GM21619 (cell line): Measurements from ENCODE around the gene PPFIA2.

Experiments
- ATAC-seq: cut with Tn5 transposase; IDR thresholded peaks from one replicate; pipeline ENCODE4 v1.9.1; 2021; ENCODE audit not compliant: unreplicated experiment

PPFIA2 gene

DNA sequence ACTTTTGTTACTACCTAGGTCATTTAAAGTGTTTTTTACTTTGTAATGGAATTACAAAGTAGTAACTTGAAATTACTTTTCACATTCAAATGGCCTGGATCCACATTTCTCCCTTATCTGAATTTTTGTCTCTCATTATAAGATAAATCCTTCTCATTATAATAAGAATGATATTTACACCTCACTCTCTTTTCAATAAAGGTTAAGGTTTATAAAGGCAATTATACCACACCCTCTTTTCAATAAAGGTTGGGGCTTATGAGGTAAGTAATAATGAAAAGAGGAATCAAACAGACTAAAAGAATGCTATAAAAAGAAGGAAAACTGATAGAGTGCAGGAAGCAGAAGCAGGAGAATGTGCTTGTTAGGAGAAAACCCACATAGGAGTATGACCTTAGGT is 470.5 kb downstream of the PPFIA2 start:
- no peak for ATAC-seq

DNA sequence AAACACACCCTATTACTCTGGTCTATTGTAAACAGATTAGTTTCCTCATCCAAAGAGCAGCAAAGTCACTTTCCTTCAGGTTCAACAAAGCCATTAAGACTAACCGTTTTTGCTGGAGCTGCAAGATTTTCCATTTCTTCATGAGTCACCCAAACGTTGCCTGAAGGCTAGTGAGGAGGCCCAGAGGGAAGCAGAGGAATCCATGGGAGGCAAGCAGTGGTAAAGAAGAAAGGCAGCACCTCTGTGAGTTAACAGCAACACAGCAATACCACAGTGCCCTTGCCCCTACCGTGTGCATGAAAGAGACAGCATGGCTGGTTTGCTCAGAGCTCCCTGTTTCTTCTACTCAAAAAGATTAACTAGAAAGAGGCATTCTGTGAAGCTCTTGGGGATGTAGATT is 475.0 kb downstream of the PPFIA2 start:
- ATAC-seq: no peak

DNA sequence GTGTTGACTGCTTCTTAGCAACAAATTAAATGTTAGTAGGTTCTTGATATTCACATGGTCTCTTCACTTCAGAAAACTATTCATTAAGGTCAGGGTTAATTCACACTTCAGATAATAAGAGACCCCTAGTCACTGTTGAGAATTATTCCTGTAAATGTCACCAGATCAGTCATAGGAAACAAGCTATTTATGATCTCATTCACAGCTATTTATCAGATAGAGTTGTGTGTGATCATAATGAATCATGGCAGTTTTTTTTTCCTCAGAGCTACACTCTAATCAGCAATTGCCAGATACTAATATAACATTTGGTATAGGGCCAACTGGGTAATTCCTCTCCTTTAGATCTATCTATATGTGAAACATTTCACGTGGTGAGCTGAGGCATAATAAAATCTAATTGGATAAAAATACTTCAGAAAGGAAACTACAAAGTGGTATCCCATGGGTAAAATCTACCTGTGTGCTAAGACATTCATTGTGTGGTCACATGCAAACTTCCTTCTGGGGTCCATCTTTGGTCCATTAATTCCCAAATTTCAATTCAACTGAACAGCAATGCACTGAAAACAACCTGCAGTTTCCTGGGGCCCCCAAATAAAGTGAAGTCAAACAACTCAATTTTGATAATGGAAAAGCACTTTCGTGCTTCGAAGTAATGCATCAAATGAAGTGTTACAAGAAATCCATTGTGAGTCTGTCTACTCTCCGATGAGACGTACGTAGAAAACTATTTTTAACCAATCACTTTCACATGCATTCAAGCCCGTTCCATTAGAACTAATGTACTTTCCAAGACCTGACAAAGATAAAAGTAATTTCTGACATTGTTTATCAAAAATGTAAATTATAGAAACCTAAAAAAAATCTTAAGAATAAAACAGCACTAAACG is 484.3 kb downstream of the PPFIA2 start:
- no peak for ATAC-seq

DNA sequence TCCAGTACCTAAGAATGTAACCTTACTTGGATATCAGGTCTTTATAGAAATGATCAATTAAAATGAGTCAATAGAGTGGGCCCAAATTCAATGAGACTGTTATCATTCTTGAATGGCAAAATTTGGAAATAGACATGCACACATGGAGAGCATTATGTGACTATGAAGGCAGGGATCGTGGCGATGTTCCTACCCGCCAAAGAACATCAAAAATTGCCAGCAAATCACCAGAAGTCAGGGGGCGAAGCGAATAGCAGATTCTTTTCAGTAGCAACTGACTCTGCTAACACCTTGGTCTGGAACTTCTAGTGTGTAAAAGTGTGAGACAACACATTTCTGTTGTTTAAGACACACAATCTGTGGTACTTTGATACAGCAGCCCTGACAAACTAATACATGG is 488.8 kb downstream of the PPFIA2 start:
- ATAC-seq: no peak

DNA sequence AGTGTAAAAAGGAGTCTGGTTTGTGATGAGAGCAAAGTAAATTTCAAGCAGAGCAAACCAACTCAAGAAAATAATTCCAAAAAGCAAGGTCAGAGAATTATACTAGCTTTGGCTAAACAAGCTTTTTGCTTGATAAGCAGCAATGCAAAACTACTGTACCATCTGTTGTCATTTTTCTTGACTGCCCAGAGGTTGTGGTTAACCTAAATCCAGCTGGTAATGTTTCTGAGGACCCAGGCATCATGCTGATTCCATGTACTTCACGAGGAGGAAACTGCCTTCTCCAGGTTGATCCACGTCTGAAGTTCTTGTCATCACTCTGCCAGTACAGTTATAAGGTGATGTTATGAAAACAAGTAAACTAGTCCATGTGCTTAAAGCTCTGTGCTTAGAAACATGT is 496.1 kb downstream of the PPFIA2 start:
- no peak for ATAC-seq

DNA sequence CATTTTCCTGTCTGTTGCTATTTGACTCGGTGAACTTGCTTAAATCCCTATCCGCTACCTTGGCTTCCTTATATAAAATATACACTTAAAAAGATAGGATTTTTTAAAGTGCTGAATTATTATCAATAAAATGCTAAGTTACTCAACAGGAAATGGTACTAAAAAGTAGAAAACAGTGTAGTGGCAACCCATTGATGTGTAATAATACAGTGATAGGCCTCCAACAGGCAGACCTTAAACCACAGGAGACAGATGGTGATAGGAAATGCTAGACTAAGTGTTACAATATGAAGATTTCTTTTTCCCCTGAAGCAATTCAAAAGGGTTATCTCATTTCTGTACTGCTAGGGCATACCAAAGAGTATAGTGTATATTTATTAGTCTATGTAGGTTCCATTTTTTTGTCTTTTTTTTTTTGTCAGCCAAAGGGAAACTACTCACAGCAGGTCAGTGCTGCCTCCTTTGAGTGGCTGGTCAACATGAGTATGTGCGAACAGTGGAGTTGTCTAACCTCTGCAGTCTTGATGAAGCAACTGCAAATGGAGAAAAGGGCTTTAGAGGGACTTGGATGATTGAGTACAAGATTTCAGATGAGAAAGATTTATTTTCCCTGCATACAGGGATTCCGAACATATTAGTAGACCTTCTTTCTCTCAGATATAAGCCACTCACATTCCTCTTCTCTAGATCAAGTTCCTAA is 497.5 kb downstream of the PPFIA2 start:
- no peak for ATAC-seq

DNA sequence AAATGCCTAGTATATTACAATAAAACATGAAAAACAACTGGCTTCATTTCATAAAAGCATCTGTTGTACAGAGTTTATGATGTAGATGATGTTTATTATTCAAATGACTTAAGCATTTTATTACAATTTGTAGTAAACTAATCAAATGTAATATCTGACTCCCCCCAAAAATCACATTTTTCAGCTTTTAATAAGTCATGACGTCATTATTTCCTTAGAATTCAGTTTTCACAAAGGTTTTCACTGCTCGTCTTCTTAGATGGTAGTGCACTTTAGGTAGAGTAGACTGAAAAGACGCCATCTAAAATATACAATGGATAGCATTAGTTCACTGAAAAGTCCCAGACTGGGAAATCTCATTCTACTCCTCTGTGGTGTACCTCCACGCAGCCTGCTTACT is 499.8 kb downstream of the PPFIA2 start:
- no peak for ATAC-seq

DNA sequence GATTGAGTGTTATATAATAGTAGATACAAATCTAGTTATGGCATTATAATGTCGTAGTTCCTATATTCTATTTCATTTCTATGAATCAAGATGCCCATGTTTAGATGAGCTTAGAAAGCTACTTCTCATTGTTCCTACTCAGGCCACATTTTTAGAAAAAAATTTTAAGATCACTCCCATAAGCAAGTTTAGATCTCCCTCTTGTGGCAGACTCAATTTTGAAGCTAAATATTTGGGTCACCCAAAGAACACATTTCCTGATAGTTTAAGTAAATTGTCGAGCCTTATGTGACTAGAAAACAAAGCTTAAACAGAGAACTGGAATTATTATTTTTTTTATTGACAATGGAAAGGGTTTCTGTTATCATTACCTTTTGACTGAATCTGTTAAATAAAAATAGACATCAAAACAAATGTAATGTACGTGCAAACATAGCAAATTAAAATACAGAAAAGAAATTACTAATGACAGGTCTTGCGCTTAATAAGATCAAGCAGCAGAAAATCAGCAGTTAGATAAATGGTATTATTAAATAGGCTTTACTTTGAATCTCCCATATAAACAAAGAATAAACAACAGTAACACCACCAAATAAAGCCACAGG is 501.1 kb downstream of the PPFIA2 start:
- ATAC-seq: no peak

DNA sequence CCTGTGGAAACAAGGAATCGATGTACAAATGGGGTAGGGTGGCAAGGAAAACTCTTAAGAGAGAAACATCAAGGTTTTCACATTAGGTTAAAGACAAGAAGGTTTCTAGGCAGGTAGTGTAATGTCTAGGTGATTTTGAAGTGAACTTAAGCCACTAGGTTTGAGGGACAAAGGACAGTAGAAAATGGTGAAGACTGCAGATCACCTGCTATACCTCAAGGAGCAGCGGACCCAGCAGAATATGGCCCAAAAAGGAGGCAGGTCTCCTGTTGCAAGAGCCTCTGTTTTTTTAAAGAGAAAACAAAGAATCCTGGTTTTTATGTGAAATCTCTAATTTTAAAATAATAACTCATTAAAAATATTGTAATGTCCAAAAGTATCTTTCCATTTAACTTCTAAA is 503.2 kb downstream of the PPFIA2 start:
- no peak for ATAC-seq

DNA sequence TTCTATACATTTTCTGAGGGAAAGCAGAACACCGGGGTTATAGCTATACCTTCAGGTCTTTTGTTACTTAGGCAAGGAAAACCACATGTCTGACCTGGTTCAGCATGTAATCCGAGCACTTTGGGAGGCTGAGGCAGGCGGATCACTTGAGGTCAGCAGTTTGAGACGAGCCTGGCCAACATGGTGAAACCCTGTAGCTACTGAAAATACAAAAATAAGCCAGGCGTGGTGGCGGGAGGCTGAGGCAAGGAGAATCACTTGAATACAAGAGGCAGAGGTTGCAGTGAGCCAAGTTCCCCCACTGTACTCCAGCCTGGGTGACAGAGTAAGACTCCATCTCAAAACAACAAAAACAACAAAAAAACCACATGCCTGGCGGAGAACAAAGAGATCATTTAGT is 503.7 kb downstream of the PPFIA2 start:
- ATAC-seq: no peak

DNA sequence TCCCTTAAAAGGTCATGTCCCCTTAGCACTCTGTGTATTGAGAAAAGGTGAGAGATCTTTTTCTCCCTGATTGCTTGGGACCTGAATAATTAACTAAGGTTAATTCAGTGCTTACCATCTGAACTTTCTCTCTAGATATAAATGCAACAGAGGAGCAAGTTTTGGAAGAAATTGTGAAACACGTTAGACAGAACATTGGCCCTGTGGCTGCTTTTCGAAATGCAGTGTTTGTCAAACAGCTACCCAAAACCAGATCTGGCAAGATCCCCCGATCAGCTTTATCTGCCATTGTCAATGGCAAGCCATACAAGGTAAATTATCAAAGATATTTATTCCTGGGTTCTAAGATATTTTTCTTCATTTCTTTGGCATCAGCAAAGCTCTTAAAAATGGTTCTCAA is 505.8 kb downstream of the PPFIA2 start:
- no peak for ATAC-seq

DNA sequence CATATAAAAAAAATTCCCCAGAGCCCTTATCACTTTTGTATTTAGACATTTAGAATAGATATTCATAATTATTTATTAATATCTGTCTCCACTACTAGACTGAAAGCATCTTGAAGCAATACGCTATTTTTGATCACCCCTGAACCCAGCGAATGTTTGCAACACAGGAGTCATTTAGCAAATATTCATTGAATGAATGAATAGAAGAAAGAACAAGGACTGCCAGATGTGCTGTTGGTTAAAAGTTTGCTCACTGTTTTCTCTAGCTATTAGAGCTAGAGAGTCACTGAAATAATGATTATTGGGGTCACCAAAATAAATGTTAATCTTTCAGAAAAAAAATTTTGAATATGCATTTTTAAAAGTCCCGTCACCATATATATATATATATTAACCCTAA is 506.9 kb downstream of the PPFIA2 start:
- ATAC-seq: no peak

DNA sequence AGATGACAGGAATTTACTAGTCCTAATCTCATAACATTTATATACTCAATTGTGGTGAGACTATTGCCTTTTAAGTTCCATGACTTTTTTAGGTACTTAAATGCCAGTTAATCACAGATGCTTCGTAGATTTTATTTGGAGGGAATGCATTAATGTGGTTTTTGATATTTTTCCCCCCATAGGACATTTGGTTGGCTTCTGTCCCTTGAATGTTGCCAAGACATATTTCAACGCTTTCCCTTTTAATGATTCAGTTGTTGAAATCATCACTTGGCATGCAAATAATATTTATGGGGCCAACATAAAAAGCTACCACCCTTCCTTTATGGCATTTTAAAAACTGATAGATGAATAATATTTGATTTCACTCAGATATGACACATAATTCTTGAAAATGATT is 509.2 kb downstream of the PPFIA2 start:
- ATAC-seq: no peak

DNA sequence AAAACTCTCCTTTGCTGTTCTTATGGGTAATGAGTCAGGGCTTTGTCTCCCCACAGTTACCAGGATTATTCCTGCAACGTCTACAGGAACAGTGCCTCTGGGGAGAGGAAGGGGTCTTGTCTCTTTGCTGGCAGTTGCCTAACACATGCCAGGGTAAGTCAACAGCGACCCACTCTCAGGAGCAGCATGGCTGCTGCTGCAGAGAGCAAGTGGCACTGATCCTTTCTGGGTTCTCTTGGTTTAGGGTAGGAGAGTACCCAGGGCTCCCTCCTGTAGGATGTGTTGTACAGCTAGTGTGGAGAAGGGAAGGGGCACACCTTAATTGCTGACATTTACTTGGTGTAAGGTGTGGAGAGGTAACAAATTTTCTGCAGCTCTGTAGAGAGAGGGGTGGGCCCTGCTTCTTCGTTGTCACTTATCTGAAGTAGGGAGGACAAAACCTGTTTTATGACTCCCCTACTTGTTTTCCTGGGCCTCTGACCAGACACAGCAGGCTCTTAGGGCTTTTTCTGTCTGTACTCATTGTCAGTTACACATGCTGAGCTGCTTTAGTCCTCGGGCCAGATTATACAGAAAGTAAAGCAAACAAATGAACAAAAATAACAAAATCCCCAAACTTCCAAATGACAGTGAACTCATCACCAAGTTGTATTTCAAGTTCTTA is 513.1 kb downstream of the PPFIA2 start:
- ATAC-seq: no peak

DNA sequence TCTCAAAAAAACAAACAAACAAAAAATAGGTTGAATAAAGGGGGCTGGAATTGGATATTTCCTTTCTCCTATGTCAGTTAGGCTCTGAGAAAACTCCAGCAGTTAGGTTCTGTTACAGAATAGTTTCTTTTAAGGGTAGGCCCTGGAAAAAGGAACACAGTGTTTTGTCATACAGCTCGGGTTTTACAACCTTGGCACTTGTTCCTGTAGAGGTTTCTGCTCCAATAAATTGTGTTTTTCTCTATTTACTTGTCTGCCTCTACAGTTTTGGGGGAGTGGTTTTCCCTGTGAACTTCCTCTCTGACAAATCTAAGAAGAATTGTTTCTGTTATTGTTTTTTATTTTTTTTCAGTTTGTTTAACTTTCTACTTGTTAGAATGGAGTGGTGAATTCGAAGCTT is 513.7 kb downstream of the PPFIA2 start:
- no peak for ATAC-seq

DNA sequence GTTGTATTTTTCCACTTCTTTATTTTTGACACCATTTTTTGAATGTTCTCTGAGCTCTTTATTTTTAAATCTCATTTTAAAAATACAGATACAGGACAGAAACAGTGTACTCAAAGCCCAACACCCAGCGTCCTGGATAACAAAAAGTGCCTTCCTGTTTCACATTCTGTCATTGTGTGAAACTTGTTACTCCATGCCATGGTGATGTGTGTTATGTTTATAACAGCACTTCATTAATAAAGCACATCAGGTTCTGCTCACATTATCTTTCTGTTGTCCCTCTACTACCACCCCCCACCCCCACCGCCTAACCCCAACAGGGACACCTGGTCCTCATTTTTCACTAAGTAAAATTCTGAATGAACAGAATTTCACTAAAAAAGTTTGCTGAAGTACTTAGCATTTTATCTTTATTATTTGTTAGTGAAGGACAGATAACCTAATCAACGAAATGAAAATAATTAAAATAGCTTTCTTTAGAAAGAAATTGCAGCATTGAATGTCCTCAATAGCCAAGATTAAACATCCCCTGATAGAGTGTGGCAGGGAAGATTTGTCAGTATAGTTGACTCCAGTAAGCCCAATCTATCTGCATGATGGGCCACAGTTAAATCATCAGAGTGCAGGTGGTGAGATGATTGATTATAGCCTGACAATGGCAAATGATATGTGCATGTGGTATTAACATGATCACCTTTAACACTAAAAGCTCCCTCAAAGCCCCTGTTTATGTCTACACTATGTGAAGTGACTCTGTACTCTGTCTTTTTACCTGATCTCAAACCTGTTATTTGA is 527.4 kb downstream of the PPFIA2 start:
- no peak for ATAC-seq

DNA sequence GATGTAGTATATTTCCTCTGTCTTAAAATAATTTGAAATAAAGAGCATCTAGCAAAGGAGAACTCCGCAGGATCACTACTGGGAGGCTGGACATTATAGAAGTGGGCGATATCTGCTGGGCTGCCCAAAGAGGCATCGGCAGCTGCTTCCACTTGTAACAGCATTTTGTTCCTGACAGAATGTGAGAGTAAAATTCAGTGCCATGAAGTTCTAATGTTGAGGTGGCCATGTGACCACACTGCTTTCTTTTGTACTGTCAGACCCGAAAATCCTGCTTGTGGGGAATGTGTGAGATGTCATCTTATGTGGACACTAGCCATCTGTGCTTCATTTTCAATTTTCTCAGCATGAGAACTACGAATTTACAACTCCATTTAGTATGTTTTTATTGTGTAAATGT is 529.4 kb downstream of the PPFIA2 start:
- no peak for ATAC-seq

DNA sequence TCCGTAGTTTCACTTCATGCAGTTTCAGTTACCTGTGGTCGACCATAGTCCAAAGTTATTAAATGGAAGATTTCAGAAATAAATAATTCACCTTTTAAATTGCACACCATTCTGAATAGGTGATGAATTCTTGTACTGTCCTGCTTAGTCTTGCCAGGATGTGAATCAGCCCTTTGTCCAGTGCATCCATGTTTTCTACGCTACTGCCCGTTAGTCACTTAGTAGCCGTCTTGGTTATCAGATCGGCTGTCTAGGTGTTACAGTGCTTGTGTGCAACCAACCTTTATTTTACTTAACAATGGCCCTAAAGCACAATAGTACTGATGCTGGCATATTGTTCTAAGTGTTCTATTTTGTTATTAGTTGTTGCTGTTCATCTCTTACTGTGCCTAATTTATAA is 534.5 kb downstream of the PPFIA2 start:
- no peak for ATAC-seq

DNA sequence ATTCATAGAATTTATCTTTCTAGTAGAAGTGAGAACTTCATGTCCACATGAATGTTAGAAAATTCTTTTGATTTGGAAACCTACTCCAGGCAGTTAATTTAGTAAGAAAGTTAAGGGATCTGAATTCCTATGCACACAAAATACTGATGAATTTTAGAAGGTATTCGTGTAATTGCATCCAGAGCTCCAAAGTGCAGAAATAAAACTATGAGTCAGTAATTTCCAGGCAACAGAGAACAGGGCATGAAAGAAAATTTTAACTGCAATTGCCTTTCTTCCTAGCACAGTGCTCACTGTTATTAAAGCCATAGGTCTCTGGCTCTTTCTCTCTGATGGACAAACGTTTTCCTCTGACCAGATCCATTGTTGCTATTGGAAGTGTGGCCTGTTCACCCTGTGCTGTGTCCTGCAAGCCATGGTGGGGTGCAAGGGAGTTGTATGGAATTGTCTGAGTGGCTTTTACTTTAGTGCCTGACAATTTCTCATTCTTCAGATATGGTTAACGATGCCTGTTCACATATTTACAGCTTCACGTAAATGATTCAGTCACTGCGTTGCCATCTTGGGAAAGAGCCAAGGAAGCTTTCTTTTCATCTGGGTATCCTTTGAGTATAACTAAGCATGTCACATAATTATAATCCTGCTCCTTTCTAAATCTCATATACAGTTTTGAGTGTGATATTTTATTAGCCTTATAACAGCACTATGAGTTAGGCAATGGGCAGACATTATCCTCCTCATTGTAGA is 536.1 kb downstream of the PPFIA2 start:
- ATAC-seq: no peak

DNA sequence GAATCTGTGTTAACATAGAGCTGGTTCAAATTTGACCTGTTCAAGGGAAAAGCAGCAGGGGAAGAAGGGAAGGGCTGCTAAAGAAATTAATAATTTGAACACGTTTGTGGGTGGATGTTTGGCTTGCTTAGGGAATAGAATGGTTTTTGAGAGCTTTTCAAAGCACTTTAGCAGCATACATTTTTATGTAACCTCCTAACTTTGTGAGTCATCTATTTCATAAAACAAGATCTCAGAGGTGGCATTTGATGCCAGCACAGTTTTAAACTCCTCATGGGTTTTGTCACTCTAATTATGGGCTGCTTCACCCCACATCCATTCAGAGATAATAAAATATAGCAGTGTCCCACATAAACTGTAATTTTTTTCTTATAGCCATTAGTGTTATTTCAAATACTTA is 537.5 kb downstream of the PPFIA2 start:
- no peak for ATAC-seq
